OCI-LY1 (cell line): ENCODE data around the gene KCNK5.

ENCODE experiments used
- EZH2 ChIP-seq: fragments of 200-600 bp; sonication (generic), shearing (Covaris generic); IDR thresholded peaks from 2 replicates; pipeline ENCODE4 v1.8.0; 2017; ENCODE audit warnings: borderline replicate concordance, mixed run types, mild to moderate bottlenecking, antibody characterized with exemption, low read length, moderate library complexity, mixed read lengths
- TF ChIP-seq, protein P1 (sequence below): fragments of 200-600 bp; sonication (generic), shearing (Covaris generic); IDR thresholded peaks from 2 replicates; pipeline ENCODE4 v1.5.1; 2017; ENCODE audit warnings: mild to moderate bottlenecking, antibody characterized with exemption, low read length, moderate library complexity, mixed read lengths

DNA sequence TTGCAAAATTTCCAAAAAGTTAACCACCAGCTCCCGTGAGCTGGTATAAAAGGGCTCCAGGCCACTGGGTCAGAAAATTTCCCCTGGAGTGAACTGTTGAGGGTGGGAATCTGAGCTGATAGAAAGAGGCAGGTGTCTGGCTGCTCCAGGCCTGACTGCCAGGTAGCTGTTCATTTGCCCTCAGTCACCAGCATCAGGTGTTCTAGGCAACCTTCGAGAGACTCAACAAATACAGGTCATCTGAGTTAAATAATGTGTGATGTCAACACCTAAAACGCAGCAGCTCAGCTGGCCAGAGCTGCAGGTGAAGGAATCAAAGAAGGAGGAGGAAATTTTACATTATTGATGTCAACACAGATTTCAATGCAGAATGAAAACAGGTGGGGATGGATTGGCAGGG lies 46.7 kb downstream of the KCNK5 start:
- TF ChIP-seq, protein P1, sequence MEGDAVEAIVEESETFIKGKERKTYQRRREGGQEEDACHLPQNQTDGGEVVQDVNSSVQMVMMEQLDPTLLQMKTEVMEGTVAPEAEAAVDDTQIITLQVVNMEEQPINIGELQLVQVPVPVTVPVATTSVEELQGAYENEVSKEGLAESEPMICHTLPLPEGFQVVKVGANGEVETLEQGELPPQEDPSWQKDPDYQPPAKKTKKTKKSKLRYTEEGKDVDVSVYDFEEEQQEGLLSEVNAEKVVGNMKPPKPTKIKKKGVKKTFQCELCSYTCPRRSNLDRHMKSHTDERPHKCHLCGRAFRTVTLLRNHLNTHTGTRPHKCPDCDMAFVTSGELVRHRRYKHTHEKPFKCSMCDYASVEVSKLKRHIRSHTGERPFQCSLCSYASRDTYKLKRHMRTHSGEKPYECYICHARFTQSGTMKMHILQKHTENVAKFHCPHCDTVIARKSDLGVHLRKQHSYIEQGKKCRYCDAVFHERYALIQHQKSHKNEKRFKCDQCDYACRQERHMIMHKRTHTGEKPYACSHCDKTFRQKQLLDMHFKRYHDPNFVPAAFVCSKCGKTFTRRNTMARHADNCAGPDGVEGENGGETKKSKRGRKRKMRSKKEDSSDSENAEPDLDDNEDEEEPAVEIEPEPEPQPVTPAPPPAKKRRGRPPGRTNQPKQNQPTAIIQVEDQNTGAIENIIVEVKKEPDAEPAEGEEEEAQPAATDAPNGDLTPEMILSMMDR = no peak
- TF ChIP-seq EZH2 = no peak
